Epithelial cell of proximal tubule (primary cell): ENCODE data around the gene SPATA3. TPM values are rescaled to one million over a fixed set of nuclear protein-coding genes. Genes with fewer than 3 reads are reported as not detected.

Experiments used
- DNase-seq: peaks from one replicate; pipeline ENCODE4 v3.0.0-alpha.2; 2011; ENCODE audit warnings: low read depth
- H3K4me3 ChIP-seq: 2 replicates; pipeline ENCODE4 v1.5.1; 2011; ENCODE audit warnings: low read depth, mild to moderate bottlenecking, low read length
- total RNA-seq: library from RNA; depleted of rRNA; stranded (reverse); fragments of >200 nt; gene quantifications from 2 replicates; pipeline ENCODE4 v1.2.3, GENCODE V29; 2015
- TF ChIP-seq, protein P1 (sequence below): conservative IDR thresholded peaks from 2 replicates; pipeline ENCODE4 v1.5.1; 2012; ENCODE audit warnings: low read depth, mild to moderate bottlenecking, low read length

Gene SPATA3
- total RNA-seq, 1 donor from 2014 or later = not detected

DNA sequence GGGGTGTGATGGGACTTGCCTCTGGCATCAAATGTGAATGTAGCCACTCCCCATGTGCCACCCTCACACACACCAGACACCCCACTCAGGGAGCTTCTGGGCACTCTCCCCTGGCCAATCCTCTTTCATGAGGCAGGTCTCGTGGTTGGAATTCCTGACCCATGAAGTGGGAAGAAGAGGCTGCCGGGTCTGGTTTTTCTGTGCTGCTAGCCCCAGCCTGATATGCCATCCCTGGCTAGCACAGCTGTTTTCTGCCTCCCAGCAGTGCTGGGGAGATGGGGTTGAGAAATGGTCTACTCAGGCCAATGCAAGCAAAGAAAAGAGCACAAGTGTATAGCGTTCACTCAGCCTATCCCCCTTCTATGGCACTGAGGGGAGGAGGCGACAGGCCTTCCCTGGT is 40.2 kb downstream of the SPATA3 start:
- no peak overlapping the region for H3K4me3 ChIP-seq
- TF ChIP-seq, protein P1, sequence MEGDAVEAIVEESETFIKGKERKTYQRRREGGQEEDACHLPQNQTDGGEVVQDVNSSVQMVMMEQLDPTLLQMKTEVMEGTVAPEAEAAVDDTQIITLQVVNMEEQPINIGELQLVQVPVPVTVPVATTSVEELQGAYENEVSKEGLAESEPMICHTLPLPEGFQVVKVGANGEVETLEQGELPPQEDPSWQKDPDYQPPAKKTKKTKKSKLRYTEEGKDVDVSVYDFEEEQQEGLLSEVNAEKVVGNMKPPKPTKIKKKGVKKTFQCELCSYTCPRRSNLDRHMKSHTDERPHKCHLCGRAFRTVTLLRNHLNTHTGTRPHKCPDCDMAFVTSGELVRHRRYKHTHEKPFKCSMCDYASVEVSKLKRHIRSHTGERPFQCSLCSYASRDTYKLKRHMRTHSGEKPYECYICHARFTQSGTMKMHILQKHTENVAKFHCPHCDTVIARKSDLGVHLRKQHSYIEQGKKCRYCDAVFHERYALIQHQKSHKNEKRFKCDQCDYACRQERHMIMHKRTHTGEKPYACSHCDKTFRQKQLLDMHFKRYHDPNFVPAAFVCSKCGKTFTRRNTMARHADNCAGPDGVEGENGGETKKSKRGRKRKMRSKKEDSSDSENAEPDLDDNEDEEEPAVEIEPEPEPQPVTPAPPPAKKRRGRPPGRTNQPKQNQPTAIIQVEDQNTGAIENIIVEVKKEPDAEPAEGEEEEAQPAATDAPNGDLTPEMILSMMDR = no peak
- DNase-seq = no peak

DNA sequence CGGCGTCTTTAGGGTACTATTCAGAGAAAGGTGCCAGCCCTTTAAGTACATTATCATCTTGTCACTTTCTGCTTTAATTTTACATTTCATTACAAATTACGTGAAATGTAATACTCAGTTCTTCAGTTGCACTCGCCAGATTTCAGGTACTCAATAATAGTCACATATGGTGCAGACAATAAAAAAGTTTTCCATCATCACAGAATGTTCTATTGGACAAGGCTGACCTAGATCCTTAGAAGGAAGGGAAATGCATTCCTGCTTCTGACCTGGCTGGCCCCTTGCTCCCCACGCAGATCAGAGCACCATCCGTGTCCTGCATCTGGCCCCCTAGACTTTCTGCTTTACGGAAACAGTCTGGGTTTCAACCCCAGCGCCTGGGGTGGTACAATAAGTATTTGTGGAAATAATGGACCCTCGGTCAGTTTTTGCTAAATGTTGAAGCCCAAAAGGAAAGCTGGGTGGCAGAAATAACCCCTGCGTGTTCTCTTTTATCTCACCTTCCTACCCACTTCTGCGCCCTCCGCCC is 40.7 kb downstream of the SPATA3 start:
- H3K4me3 ChIP-seq = no peak overlapping the region
- TF ChIP-seq, protein P1 = no peak
- no peak for DNase-seq

DNA sequence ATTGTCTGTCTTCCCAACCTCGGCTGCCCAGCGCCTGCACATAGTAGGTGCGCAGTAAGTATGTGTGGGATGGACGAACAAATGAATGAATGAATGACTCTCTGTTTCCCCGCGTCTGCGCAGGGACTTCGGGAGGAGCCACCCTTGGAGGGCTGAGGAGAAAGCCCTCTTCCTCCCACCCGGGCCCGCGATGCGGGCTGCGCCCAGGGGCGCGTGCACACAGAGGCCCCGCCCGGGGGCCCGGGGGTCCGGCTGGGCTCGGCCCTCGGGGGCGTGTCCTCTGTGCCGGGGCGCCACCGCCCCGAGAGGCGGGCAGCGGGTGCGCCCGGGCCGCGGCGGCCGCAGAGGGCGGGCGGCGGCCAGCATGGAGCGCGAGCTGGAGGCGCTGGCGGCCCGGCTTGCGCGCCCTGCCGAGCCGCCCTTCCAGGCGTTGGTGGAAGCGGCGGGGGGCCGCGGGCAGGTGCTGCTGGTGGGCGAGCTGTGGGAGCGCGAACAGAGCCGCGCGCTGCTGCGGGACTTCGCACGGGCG is 41.3 kb downstream of the SPATA3 start, which contains the start of gene C2orf72:
TSS of gene C2orf72 (plus strand) at position 322 of the 529 bp plus-strand sequence. CDS start at position 365, 43 bp downstream.
- peak within 1 kb of the TSS; percentile 8 for H3K4me3 ChIP-seq
- DNase-seq = no peak
- TF ChIP-seq, protein P1 = no peak

DNA sequence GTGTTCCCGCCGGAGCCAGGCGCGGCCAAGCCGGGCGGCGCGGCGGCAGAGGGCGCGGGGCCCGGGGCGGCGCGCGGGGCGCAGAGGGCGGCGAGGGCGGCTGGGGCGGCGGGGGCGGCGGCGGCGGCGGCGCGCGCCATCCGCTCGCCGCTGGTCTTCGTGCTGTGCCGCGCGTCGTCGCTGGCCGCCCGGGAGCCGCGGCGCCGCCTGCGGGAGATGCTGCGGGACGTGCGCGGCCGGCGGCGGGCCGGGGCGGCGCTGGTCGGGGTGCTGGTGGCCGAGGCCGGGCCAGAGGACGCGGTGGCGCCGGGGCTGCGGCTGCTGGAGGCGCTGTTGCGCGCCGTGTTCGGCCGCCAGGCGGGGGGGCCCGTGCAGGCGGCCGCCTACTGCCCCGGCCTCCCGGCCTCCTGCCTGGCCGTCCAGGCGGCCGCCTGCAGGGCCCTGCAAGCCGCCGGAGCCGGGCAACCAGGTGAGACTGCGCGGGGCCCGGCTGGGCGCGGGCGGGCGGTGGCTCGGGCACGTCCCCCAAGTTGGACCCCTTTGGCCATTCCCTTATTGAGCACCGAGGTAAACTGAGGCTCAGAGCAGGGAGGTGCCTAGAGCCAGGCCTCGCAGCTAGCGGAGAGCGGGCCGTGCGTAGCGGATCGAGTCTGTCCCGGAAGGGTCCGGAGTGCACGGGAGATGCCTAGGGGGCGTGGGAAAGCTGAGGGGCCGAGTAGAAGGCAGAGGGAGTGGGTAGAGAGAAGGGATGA is 42.0 kb downstream of the SPATA3 start:
- H3K4me3 ChIP-seq = peak overlapping the region; percentile 8
- TF ChIP-seq, protein P1 = no peak
- DNase-seq = no peak

DNA sequence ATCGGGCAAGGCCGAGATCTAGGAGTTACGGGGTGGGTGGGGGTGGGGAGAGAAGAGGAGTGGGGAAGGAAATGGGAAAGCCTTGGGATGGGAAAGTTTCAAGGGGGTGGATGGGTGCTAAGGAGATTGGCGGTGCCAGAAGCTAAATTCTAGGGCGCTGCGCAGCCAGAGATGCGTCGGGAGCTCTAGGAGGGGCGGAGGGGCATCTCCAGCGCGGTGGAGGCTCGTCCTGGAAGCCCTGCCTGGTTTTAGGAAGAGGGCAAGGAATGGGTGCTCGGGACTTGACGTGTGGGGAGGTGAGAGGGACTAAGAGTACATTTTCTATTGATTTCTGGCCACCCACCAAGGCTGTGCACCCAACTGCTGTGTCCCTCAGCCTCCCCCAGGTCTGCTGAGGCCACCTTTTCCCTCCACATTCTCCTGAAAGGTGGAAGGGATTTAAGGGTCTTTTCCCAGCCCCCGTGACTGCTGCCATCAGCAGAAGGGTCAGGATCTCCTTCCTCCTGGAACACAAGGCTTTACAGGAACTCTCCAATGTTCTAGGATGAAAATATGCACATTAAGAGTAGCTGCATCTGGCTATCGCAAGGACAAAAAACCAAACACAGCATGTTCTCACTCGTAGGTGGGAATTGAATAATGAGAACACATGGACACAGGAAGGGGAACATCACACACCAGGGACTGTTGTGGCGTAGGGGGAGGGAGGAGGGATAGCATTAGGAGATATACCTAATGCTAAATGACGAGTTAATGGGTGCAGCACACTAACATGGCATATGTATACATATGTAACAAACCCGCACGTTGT is 42.8 kb downstream of the SPATA3 start:
- H3K4me3 ChIP-seq = no peak overlapping the region
- DNase-seq = no peak
- TF ChIP-seq, protein P1 = no peak

DNA sequence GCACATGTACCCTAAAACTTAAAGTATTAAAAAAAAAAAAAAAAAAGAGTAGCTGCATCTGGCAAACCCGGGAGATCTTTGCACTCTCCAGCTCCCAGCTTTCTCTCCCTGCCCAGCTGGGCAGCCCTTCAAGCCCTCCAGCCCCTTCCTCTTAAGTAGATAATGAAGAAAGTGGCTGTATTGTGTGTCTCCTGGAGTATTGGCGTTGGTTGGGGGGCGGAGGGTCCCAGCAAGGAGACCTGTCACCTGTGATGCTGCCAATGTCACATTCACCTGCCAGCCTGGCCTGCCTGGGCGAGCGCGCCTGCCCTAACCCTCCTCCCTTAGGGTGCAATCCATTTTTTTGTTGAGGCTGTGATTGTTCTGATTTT is 43.4 kb downstream of the SPATA3 start:
- DNase-seq = no peak
- TF ChIP-seq, protein P1 = no peak
- no peak overlapping the region for H3K4me3 ChIP-seq
